GM18502 (cell line): ENCODE results near the gene TTLL9.

Source experiments
- ATAC-seq: cut with Tn5 transposase; IDR thresholded peaks from one replicate; pipeline ENCODE4 v1.9.1; 2021; ENCODE audit warnings: mild to moderate bottlenecking; ENCODE audit not compliant: unreplicated experiment, poor library complexity

The TTLL9 gene

GRCh38 chr20:31877684-31878083, 7.2 kb downstream of the TTLL9 start:
- no peak for ATAC-seq

- peak; percentile 83 for ATAC-seq
Observed at GRCh38 chr20:31879143-31879987, 8.9 kb downstream of the TTLL9 start.

DNA sequence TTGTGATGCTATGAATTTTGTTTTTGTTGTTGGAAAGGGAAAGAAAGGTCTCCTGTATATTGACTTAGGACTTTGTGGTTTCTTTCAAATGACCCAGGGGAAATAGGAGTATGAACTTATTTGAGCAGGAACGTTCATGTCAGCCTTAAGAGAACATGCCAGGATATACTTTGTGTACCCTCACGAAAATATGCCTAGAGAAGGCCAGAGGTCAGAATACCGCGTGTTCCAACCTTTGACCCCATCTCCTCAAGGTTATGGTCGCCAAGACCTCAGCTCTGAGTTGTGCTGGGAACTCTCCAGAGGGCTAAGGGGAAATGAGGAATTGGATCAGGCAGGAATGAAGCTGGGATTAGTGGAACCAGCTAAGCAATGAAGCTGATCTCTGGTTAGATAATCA, 11.5 kb downstream of the TTLL9 start:
- no peak for ATAC-seq

DNA sequence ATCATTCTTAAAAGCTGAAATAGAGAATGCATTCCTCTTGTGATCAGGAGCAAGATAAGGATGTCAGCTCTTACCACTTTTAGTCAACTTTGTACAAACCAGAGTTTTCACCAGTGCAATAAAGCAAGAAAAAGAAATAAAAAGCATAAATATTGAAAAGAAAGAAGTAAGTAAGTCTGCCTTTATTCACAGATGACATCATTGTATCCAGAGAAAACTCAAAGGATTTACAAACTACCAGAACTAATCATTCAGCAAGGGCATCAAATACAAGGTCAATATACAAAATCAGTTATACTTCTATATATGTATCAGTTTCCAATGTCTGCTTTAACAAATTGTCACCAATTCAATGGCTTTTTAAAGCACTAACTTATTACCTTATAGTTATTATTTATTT, 13.4 kb downstream of the TTLL9 start:
- no peak for ATAC-seq

- no peak for ATAC-seq
Observed at GRCh38 chr20:31890646-31891045, 20.2 kb downstream of the TTLL9 start.

DNA sequence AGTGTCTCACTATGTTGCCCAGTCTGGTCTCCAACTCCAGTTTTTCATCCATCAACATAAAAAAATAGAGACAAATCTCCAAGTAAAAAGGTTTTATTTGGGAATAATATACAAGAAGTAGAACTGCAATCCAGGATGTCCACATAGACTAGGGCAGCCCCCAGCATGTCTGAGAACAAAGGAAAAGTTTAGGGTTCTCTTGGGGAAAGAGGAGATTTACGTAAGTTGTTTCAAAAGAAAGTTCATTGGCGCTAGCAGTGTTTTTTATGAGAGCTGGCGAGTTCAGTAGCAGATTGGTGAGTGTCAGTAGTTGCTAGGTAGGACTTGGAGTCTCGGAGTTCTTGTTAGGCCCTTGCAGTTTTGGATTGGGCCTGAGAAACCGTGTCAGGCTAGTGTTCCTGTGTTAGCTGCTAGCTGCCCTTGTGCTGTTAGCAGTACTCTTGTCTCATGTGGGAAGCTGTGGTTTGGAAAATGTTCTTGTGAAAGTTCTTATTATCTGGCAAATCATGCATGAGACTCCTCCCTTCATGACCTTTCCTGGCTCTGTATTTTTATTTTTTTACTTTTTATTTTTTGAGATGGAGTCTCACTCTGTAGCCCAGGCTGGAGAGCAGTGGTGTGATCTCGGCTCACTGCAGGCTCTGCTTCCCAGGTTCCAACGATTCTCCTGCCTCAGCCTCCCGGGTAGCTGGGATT, 24.7 kb downstream of the TTLL9 start:
- ATAC-seq = peak; percentile 99

DNA sequence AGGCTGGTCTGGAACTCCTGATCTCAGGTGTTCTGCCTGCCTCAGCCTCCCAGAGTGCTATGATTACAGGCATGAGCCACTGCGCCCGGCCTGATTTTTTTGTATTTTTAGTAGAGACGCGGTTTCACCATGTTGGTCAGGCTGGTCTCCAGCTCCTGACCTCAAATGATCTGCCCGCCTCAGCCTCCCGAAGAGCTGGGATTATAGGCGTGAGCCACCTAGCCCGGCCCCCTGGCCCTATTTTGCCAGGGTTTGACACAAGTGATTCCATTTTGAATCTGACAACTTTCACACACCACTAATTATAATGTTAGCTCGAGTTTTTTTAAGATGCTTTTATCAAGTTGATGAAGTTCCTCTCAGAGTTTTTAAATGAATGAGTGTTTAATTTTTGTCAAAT, 25.6 kb downstream of the TTLL9 start:
- ATAC-seq = no peak

- ATAC-seq = no peak
Observed at GRCh38 chr20:31897541-31897940, 27.1 kb downstream of the TTLL9 start.

GRCh38 chr20:31901615-31902014, 31.2 kb downstream of the TTLL9 start:
- ATAC-seq = no peak

GRCh38 chr20:31903627-31904386, 33.4 kb downstream of the TTLL9 start:
- no peak for ATAC-seq

DNA sequence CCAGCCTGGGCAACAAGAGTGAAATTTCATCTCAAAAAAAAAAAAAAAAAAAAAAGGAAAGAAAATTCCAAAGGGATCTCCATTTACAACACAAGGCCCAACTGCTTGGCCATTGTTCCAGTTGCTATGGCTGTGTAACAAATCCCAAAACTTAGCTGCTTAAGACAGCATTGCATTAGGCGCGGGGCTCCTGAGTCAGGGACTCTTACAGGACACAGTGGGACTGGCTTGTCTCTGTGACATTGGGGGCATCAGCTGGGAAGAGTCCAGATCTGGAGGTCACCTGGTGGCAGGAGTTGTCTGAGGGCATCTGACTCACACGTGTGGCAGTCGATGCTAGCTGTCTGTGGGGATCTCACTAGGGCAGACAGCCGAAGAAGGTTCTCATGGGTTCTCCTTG, 35.6 kb downstream of the TTLL9 start:
- no peak for ATAC-seq

DNA sequence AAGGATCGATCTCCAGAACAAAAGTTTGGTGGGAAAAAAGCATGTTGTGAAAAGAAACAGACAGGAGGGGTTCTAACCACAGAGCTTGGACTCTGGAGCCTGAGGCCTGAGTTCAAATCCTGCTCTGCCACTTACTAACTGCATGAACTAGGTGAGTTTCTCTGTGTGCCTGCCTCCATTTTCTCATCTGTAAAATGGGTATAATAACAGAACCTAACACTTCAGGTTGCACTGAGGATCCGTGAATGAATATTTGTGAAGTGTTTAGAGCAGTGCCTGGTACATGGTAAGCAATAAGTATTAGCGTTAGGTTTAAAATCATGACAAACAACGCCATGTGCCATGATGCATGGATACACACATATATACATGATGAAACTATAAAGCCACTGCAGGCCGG, 36.6 kb downstream of the TTLL9 start:
- ATAC-seq = no peak

DNA sequence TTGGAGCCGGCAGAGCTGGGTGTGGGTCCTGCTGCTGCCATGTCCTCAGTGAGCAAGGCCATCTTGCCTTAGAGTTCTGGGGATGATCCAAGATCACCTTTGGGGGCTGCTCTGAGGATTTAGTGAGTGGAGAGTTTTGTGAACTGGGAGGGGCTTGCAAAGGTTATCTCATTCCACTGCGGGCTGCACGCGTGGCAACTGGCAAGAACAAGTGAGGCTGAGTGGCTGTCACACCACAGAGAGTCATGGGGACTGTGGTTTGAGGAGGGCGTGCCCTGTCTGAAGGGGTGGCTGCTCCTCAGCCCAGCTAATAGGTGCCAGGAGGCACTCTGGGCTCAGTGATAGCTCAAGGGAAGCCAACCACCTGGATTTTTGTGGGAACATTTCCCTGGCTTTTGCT, 37.6 kb downstream of the TTLL9 start:
- no peak for ATAC-seq

GRCh38 chr20:31908424-31908823, 38.0 kb downstream of the TTLL9 start:
- ATAC-seq = no peak

- ATAC-seq = no peak
Observed at GRCh38 chr20:31909253-31910070, 39.0 kb downstream of the TTLL9 start.

- no peak for ATAC-seq
Observed at GRCh38 chr20:31910071-31910803, 39.8 kb downstream of the TTLL9 start.

- ATAC-seq = no peak
Observed at GRCh38 chr20:31913431-31914157, 43.2 kb downstream of the TTLL9 start.

GRCh38 chr20:31914170-31914569, 43.7 kb downstream of the TTLL9 start:
- no peak for ATAC-seq
